Keratinocyte (primary cell): ENCODE results near the gene MARK1. TPM values are rescaled to one million over a fixed set of nuclear protein-coding genes. Genes with fewer than 3 reads are reported as not detected.

Experiments
- DNase-seq: peaks from one replicate; pipeline ENCODE4 v3.0.0-alpha.2; 2011; ENCODE audit warnings: low read depth, missing footprints, low spot score
- FAIRE-seq: peaks from 2 replicates; lab custom pipeline; 2011; peaks lifted over from hg19 to GRCh38; lab: Jason Lieb, UNC
- H2AFZ ChIP-seq: 2 replicates; pipeline ENCODE4 v1.6.0; 2012; ENCODE audit warnings: low read length, control low read depth, inconsistent platforms; ENCODE audit not compliant: control insufficient read depth
- H3K27ac ChIP-seq: 2 replicates; pipeline ENCODE4 v1.5.1; 2011; ENCODE audit warnings: low read length; ENCODE audit not compliant: control insufficient read depth, insufficient read depth
- H3K27me3 ChIP-seq: 3 replicates; pipeline ENCODE4 v1.6.0; 2011; ENCODE audit warnings: low read length; ENCODE audit not compliant: control insufficient read depth, insufficient read depth; ENCODE audit errors: extremely low read depth
- H3K36me3 ChIP-seq, 2 experiments: 2 replicates in 1 of 2; 3 replicates in 1 of 2; pipeline ENCODE4 v1.5.1; 2011; ENCODE audit warnings: low read length in 2 of 2, mild to moderate bottlenecking in 1 of 2; ENCODE audit not compliant: control insufficient read depth in 2 of 2, insufficient read depth in 2 of 2; ENCODE audit errors: extremely low read depth in 1 of 2
- H3K4me1 ChIP-seq: 3 replicates; pipeline ENCODE4 v1.5.1; 2011; ENCODE audit warnings: low read length; ENCODE audit not compliant: control insufficient read depth, insufficient read depth; ENCODE audit errors: extremely low read depth
- H3K4me2 ChIP-seq: 3 replicates; pipeline ENCODE4 v1.6.0; 2011; ENCODE audit warnings: low read depth, low read length; ENCODE audit not compliant: control insufficient read depth, insufficient read depth; ENCODE audit errors: extremely low read depth
- H3K4me3 ChIP-seq, 3 experiments: fragments of 200-600 bp in 1 of 3; sonication (generic) in 1 of 3; 2 replicates in 2 of 3; 3 replicates in 1 of 3; pipeline ENCODE4 v1.5.1; 2011 to 2016; ENCODE audit warnings: low read length in 3 of 3, mild to moderate bottlenecking in 3 of 3, control low read depth in 2 of 3, inconsistent platforms in 1 of 3, low read depth in 1 of 3, mixed read lengths in 1 of 3, mixed run types in 1 of 3, moderate library complexity in 1 of 3; ENCODE audit not compliant: control insufficient read depth in 2 of 3, insufficient read depth in 2 of 3; ENCODE audit errors: extremely low read depth in 1 of 3
- H3K79me2 ChIP-seq: 2 replicates; pipeline ENCODE4 v1.6.0; 2012; ENCODE audit warnings: low read length; ENCODE audit not compliant: control insufficient read depth, insufficient read depth
- H3K9ac ChIP-seq: 3 replicates; pipeline ENCODE4 v1.6.0; 2011; ENCODE audit warnings: low read length; ENCODE audit not compliant: control insufficient read depth, insufficient read depth; ENCODE audit errors: extremely low read depth
- H3K9me1 ChIP-seq: 3 replicates; pipeline ENCODE4 v1.6.0; 2011; ENCODE audit warnings: low read length; ENCODE audit not compliant: control insufficient read depth, insufficient read depth; ENCODE audit errors: extremely low read depth
- H3K9me3 ChIP-seq: 2 replicates; pipeline ENCODE4 v1.5.1; 2012; ENCODE audit warnings: low read depth, low read length; ENCODE audit not compliant: control insufficient read depth
- H4K20me1 ChIP-seq: 3 replicates; pipeline ENCODE4 v1.6.0; 2011; ENCODE audit warnings: low read length; ENCODE audit not compliant: control insufficient read depth, insufficient read depth; ENCODE audit errors: extremely low read depth
- CTCF ChIP-seq, 3 experiments: IDR thresholded peaks in 1 of 3; conservative IDR thresholded peaks in 1 of 3; optimal IDR thresholded peaks in 1 of 3; 2 replicates in 2 of 3; 3 replicates in 1 of 3; pipeline versions ENCODE3 to v1.5.1; 2011; ENCODE audit warnings: low read length in 3 of 3, mild to moderate bottlenecking in 3 of 3, moderate library complexity in 2 of 3, control low read depth in 1 of 3, inconsistent platforms in 1 of 3; ENCODE audit not compliant: insufficient read depth in 2 of 3; ENCODE audit errors: extremely low read depth in 1 of 3
- EZH2 ChIP-seq: IDR thresholded peaks from one replicate; pipeline ENCODE4 v1.6.1; 2012; ENCODE audit warnings: inconsistent platforms, mild to moderate bottlenecking, low read length, moderate library complexity
- dilution Hi-C: fragments of 300-500 bp; cut with MboI; formaldehyde crosslinking; loops from one replicate; pipeline ENCODE4 v1.7.0; 2020; ENCODE audit warnings: low sequenced_read_pairs; ENCODE audit not compliant: extremely low pct_ligation_motif_present
- polyA plus RNA-seq, 5 experiments: library from polyadenylated mRNA; depleted of rRNA in 3 of 5; stranded (reverse) in 3 of 5; stranded (forward) in 1 of 5; unstranded in 1 of 5; fragments of >200 nt; gene quantifications; 1 replicate in 1 of 5; 2 replicates in 3 of 5; 3 replicates in 1 of 5; pipeline versions ENCODE4 v1.2.1 to v1.2.3, GENCODE V29; 2011 to 2012; ENCODE audit warnings: missing spikeins in 2 of 5, low read depth in 1 of 5, low replicate concordance in 1 of 5

The MARK1 gene
- polyA plus RNA-seq, 1 donor (not counting 4 experiments of a cell fraction or from before 2014, with no cell fraction given), result 8.4 TPM

GRCh38 chr1:220521778-220522177 is 6.2 kb upstream of the MARK1 start:
- no peaks in the 10 kb centered on the region for H3K9me1 ChIP-seq
- no peaks in the 10 kb centered on the region for H3K27me3 ChIP-seq
- no peak overlapping the region for H3K4me3 ChIP-seq
- H3K27ac ChIP-seq, result no peak overlapping the region
- no peak overlapping the region for H3K4me2 ChIP-seq
- no peak overlapping the region for H3K9ac ChIP-seq
- H3K4me1 ChIP-seq, result peaks cover 7% of the 10 kb centered on the region
- no peak overlapping the region for H2AFZ ChIP-seq
- dilution Hi-C loops, result no loop called here
- H3K79me2 ChIP-seq, result no peaks in the 10 kb centered on the region
- TF ChIP-seq CTCF (optimal IDR thresholded peaks at IDR 0.05 in 1 of 3, IDR thresholded peaks at IDR 0.05 in 1 of 3, conservative IDR thresholded peaks at IDR 0.05 in 1 of 3; ENCODE audit: extremely low read depth in 1 of 3, insufficient read depth in 2 of 3, low read length in 3 of 3) (no peak), EZH2 (no peak)
- no peaks in the 10 kb centered on the region for H3K9me3 ChIP-seq
- FAIRE-seq (no peak), DNase-seq (no peak)
- H4K20me1 ChIP-seq, result no peaks in the 10 kb centered on the region
- H3K36me3 ChIP-seq, result no peaks in the 10 kb centered on the region

- FAIRE-seq (no peak), DNase-seq (no peak)
- H3K27ac ChIP-seq, result no peak overlapping the region
- H3K4me2 ChIP-seq, result no peak overlapping the region
- no peaks in the 10 kb centered on the region for H3K27me3 ChIP-seq
- peaks cover 12% of the 10 kb centered on the region for H3K4me1 ChIP-seq
- TF ChIP-seq CTCF (optimal IDR thresholded peaks at IDR 0.05 in 1 of 3, IDR thresholded peaks at IDR 0.05 in 1 of 3, conservative IDR thresholded peaks at IDR 0.05 in 1 of 3; ENCODE audit: extremely low read depth in 1 of 3, insufficient read depth in 2 of 3, low read length in 3 of 3) (peak in 2 of 3 experiments; percentile 17 to 35), EZH2 (no peak)
- no peak overlapping the region for H3K9ac ChIP-seq
- no peaks in the 10 kb centered on the region for H3K36me3 ChIP-seq
- no peaks in the 10 kb centered on the region for H3K9me3 ChIP-seq
- peaks cover 29% of the 10 kb centered on the region for H3K79me2 ChIP-seq
- dilution Hi-C loops, result no loop called here
- H3K9me1 ChIP-seq, result no peaks in the 10 kb centered on the region
- no peaks in the 10 kb centered on the region for H4K20me1 ChIP-seq
- H2AFZ ChIP-seq, result no peak overlapping the region
- no peak overlapping the region for H3K4me3 ChIP-seq
Observed at GRCh38 chr1:220526294-220526693, 1.6 kb upstream of the MARK1 start.
